Adrenal gland (tissue), 5 donors: ENCODE measurements around the gene MDM2.

Experiments used
- POLR2A ChIP-seq, 2 donors: fragments of 450-650 bp; IDR thresholded peaks; one replicate each; pipeline ENCODE4 v1.6.1; 2017; ENCODE audit warnings: antibody characterized with exemption in 2 of 2, mild to moderate bottlenecking in 2 of 2, moderate library complexity in 1 of 2
- TF ChIP-seq, protein P1 (sequence below), 6 experiments: fragments of 450-650 bp in 4 of 6; fragments of 200-600 bp in 2 of 6; sonication (generic) in 1 of 6; IDR thresholded peaks; 1 replicate in 5 of 6; 2 replicates in 1 of 6; pipeline versions ENCODE4 v1.5.1 to v1.8.0; 2016 to 2021; ENCODE audit warnings: antibody characterized with exemption in 6 of 6, mild to moderate bottlenecking in 2 of 6, moderate library complexity in 1 of 6
- donor health status: DM: no; HTN: no; CAD: no.

DNA sequence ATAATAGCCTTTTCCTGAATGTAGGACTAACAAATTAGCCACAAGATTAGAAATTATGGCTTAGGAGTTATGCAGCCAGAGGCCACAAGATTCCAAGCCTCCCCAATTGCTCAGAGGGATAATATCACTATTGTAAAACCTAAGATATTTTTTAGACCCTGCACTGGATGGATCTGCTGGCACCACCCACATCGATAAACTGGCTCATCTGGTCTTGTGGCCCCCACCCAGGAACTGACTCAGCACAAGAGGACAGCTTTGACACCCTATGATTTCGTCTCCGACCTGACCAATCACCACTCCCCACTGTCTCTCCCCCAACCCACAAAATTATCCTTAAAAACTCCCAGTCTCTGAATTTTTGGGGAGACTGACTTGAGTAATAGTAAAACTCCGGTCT is 70.3 kb downstream of the MDM2 start:
- TF ChIP-seq, protein P1, sequence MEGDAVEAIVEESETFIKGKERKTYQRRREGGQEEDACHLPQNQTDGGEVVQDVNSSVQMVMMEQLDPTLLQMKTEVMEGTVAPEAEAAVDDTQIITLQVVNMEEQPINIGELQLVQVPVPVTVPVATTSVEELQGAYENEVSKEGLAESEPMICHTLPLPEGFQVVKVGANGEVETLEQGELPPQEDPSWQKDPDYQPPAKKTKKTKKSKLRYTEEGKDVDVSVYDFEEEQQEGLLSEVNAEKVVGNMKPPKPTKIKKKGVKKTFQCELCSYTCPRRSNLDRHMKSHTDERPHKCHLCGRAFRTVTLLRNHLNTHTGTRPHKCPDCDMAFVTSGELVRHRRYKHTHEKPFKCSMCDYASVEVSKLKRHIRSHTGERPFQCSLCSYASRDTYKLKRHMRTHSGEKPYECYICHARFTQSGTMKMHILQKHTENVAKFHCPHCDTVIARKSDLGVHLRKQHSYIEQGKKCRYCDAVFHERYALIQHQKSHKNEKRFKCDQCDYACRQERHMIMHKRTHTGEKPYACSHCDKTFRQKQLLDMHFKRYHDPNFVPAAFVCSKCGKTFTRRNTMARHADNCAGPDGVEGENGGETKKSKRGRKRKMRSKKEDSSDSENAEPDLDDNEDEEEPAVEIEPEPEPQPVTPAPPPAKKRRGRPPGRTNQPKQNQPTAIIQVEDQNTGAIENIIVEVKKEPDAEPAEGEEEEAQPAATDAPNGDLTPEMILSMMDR (IDR thresholded peaks at IDR 0.05) = no peak
- no peak for TF ChIP-seq POLR2A (IDR thresholded peaks at IDR 0.05)
